Naive thymus-derived CD4-positive, alpha-beta T cell (primary cell): ENCODE measurements around the gene DONSON. TPM values are rescaled to one million over a fixed set of nuclear protein-coding genes. Genes with fewer than 3 reads are reported as not detected.
"Not testable (repeated sequence)": the region's sequence is repeated elsewhere in the genome, so short reads cannot be mapped to it uniquely, and the experiment has no call there.

ENCODE experiments used
- ATAC-seq: fragments of 150-1000 bp; cut with Tn5 transposase; 2 replicates; pipeline ENCODE4 v1.10.0; 2021; ENCODE audit warnings: mild to moderate bottlenecking, moderate library complexity
- CTCF ChIA-PET: fragments of 350-600 bp; sonication (Branson Sonifier 250); formaldehyde crosslinking; loops from one replicate; lab custom pipeline; 2021; ENCODE audit warnings: antibody characterized with exemption; lab: Charles Lee
- POLR2A ChIA-PET: fragments of 350-600 bp; sonication (Branson Sonifier 250); formaldehyde crosslinking; loops from one replicate; lab custom pipeline; 2021; ENCODE audit warnings: antibody characterized with exemption, inconsistent platforms; lab: Charles Lee
- DNase-seq, 9 donors: peaks; one replicate each; pipeline versions ENCODE4 v3.0.0 to v3.0.0-alpha.2; 2020 to 2022; ENCODE audit warnings: mixed read lengths in 1 of 9
- H3K27ac ChIP-seq: one replicate; pipeline ENCODE4 v1.7.0; 2013; ENCODE audit warnings: mild to moderate bottlenecking, low read depth, low read length, moderate library complexity
- H3K27me3 ChIP-seq, 2 donors: one replicate each; pipeline ENCODE4 v1.7.0; 2013; ENCODE audit warnings: low read length in 2 of 2, mild to moderate bottlenecking in 2 of 2, moderate library complexity in 2 of 2; ENCODE audit not compliant: control insufficient read depth in 2 of 2, insufficient read depth in 2 of 2
- H3K36me3 ChIP-seq, 3 experiments: 1 replicate in 2 of 3; 2 replicates in 1 of 3; pipeline ENCODE4 v1.7.0; 2013; ENCODE audit warnings: low read length in 3 of 3, mild to moderate bottlenecking in 3 of 3, moderate library complexity in 1 of 3; ENCODE audit not compliant: insufficient read depth in 3 of 3, control insufficient read depth in 2 of 3
- H3K4me1 ChIP-seq, 2 donors: one replicate each; pipeline ENCODE4 v1.7.0; 2013; ENCODE audit warnings: low read length in 2 of 2, mild to moderate bottlenecking in 2 of 2, moderate library complexity in 1 of 2; ENCODE audit not compliant: control insufficient read depth in 2 of 2, insufficient read depth in 2 of 2
- H3K4me3 ChIP-seq: 2 replicates; pipeline ENCODE4 v1.7.0; 2013; ENCODE audit warnings: mild to moderate bottlenecking, low read length
- H3K9me3 ChIP-seq, 3 experiments: 1 replicate in 2 of 3; 2 replicates in 1 of 3; pipeline ENCODE4 v1.7.0; 2013; ENCODE audit warnings: low read length in 3 of 3; ENCODE audit not compliant: control insufficient read depth in 2 of 3
- H3K27ac Mint-ChIP-seq, 9 donors: one replicate each; pipeline ENCODE4 v1.8.0; 2020 to 2022; ENCODE audit warnings: mixed read lengths in 9 of 9, mild to moderate bottlenecking in 8 of 9, moderate library complexity in 5 of 9, inconsistent platforms in 2 of 9
- H3K27me3 Mint-ChIP-seq, 5 donors: one replicate each; pipeline ENCODE4 v1.8.0; 2021 to 2022; ENCODE audit warnings: mixed read lengths in 5 of 5, mild to moderate bottlenecking in 1 of 5
- H3K36me3 Mint-ChIP-seq, 5 donors: one replicate each; pipeline ENCODE4 v1.8.0; 2020 to 2022; ENCODE audit warnings: mixed read lengths in 5 of 5, mild to moderate bottlenecking in 3 of 5, inconsistent platforms in 1 of 5
- H3K4me1 Mint-ChIP-seq, 7 donors: one replicate each; pipeline ENCODE4 v1.8.0; 2020 to 2022; ENCODE audit warnings: mixed read lengths in 7 of 7, mild to moderate bottlenecking in 3 of 7, inconsistent platforms in 1 of 7
- H3K4me3 Mint-ChIP-seq, 10 donors: one replicate each; pipeline ENCODE4 v1.8.0; 2020 to 2022; ENCODE audit warnings: mild to moderate bottlenecking in 10 of 10, mixed read lengths in 10 of 10, moderate library complexity in 6 of 10, inconsistent platforms in 2 of 10
- H3K9me3 Mint-ChIP-seq, 11 donors: one replicate each; pipeline ENCODE4 v1.8.0; 2020 to 2022; ENCODE audit warnings: mixed read lengths in 11 of 11, mild to moderate bottlenecking in 4 of 11, inconsistent platforms in 1 of 11, moderate library complexity in 1 of 11
- intact Hi-C, 2 donors: fragments of 100-400 bp; cut with micrococcal nuclease; formaldehyde crosslinking; loops; one replicate each; pipeline ENCODE4 v1.15.1; 2023
- polyA plus RNA-seq, 2 donors: library from polyadenylated mRNA; unstranded; fragments of 300-500 nt; fragmentation: Illumina TruSeq; gene quantifications; one replicate each; pipeline ENCODE4 v1.2.3, GENCODE V29; 2021
- total RNA-seq, 6 experiments: library from RNA in 5 of 6; stranded (reverse) in 5 of 6; gene quantifications; 1 replicate in 5 of 6; 2 replicates in 1 of 6; pipeline ENCODE4 v1.2.3 and lab custom pipeline; 2021 to 2026

Gene DONSON
- total and polyA plus RNA-seq, 7 experiments from 2014 or later: 4.2 to 30.8 (median 9.6) TPM

DNA sequence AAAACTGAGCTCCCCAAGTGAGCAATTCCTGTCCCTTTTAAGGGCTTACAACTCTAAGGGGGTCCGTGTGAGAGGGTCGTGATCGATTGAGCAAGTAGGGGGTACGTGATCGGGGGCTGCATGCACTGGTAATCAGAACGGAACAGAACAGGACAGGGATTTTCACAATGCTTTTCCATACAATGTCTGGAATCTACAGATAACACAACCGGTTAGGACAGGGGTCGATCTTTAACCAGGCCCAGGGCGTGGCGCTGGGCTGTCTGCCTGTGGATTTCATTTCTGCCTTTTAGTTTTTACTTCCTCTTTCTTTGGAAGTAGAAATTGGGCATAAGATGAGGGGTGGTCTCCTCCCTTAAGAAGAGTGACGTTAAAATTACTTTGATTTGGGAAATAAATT, 29.1 kb upstream of the DONSON start:
- H3K9me3 ChIP-seq, H3K27me3 Mint-ChIP-seq, CTCF ChIA-PET, H3K4me1 ChIP-seq, H3K27ac ChIP-seq, H3K4me3 Mint-ChIP-seq, ATAC-seq, H3K4me3 ChIP-seq, H3K27me3 ChIP-seq, H3K4me1 Mint-ChIP-seq, intact Hi-C loops, H3K27ac Mint-ChIP-seq, H3K9me3 Mint-ChIP-seq, DNase-seq, POLR2A ChIA-PET: not testable (repeated sequence)
- peaks cover 0 to 26% (median 12%) of the 10 kb centered on the region in 3 experiments for H3K36me3 ChIP-seq
- peaks cover 0 to 36% (median 18%) of the 10 kb centered on the region in 5 donors for H3K36me3 Mint-ChIP-seq

DNA sequence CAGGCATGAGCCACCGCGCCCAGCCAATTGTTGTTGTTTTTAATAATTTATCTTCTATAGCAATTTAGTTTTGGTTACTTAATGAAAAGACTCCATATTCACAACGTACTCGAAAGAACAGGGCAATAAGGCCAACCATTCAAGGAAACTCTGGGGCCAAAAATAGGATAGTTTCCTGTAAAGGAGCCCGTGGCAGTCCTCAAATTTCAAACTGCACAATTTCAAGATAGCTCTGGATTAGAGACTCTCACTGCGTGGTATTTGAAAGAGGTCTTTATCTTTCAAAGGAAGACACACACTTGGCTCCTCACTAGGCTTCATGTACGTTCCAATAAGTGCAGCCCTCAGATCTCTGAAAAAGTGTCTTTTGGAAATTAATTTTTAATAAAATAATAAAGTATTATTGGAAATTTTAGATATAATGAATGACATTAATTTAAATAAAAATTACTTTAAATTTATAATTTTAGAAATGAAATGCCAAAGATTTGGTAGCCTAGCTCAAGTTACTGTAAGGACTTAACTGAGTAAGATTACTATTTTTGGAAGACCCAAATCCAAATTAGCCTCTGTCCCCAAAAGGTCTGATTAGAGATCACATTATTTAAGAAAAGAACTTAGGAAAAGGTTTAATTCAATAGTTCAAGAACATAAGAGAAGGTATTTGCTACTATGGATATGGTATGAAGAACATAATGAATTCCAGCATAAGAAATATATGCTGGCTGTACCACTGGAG, 22.7 kb upstream of the DONSON start:
- peaks cover 0 to 18% (median 0%) of the 10 kb centered on the region in 5 donors for H3K36me3 Mint-ChIP-seq
- ChIA-PET CTCF (interaction anchor here (0.7 kb wide), 1 partner anchor 737 kb away, joined by 3 read pairs; no protein-coding TSS in a partner anchor), POLR2A (interaction anchor here (0.8 kb wide), 1 partner anchor 45 kb away, joined by 3 read pairs; no protein-coding TSS in a partner anchor)
- ATAC-seq (no peak), DNase-seq (no peak)
- H3K27ac ChIP-seq: no peak overlapping the region
- H3K9me3 Mint-ChIP-seq: no peaks in the 10 kb centered on the region
- no peaks in the 10 kb centered on the region for H3K27me3 ChIP-seq
- no peaks in the 10 kb centered on the region for H3K4me1 ChIP-seq
- peaks cover 6 to 24% (median 6%) of the 10 kb centered on the region in 3 experiments for H3K36me3 ChIP-seq
- no peaks in the 10 kb centered on the region for H3K9me3 ChIP-seq
- intact Hi-C loops: no loop called here
- no peaks in the 10 kb centered on the region for H3K4me1 Mint-ChIP-seq
- H3K27ac Mint-ChIP-seq: peak overlapping the region in 1 of 9 donors; percentile 49
- H3K4me3 Mint-ChIP-seq: no peak overlapping the region
- no peak overlapping the region for H3K4me3 ChIP-seq
- H3K27me3 Mint-ChIP-seq: no peaks in the 10 kb centered on the region

DNA sequence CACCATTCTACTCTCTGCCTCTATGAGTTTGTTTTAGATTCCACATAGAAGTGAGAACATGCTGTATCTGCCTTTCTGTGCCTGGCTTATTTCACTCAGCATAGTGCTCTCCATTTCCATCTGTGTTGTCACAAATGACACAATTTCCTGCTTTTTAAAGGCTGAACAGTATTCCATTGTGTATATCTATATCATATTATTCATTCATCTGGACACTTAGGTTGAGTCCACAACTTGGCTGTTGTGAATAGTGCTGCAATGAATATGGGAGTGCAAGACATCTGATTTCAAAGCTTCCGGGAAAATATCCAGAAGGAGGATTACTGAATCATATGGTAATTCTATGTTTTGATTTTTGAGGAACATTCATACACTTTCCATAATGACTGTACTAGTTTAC, 20.1 kb upstream of the DONSON start:
- ChIA-PET CTCF (interaction anchor here (1.2 kb wide), 1 partner anchor 19 kb away, joined by 3 read pairs; no protein-coding TSS in a partner anchor), POLR2A (no interaction called here)
- no peak overlapping the region for H3K4me3 ChIP-seq
- ATAC-seq (no peak), DNase-seq (no peak)
- H3K4me1 ChIP-seq: no peaks in the 10 kb centered on the region
- H3K36me3 ChIP-seq: peaks cover 6 to 23% (median 6%) of the 10 kb centered on the region in 3 experiments
- Mint-ChIP-seq H3K27ac (peak overlapping the region in 1 of 9 donors; percentile 7), H3K36me3 (peaks cover 0 to 16% (median 4%) of the 10 kb centered on the region in 5 donors), H3K9me3 (no peaks in the 10 kb centered on the region), H3K4me3 (no peak overlapping the region), H3K4me1 (peaks cover 0 to 5% (median 4%) of the 10 kb centered on the region in 7 donors), H3K27me3 (no peaks in the 10 kb centered on the region)
- no peaks in the 10 kb centered on the region for H3K9me3 ChIP-seq
- no peak overlapping the region for H3K27ac ChIP-seq
- no peaks in the 10 kb centered on the region for H3K27me3 ChIP-seq
- intact Hi-C loops: loop anchor here (5.0 to 10.0 kb wide), 3 partner anchors 246 to 784 kb away; no protein-coding TSS in a partner anchor

DNA sequence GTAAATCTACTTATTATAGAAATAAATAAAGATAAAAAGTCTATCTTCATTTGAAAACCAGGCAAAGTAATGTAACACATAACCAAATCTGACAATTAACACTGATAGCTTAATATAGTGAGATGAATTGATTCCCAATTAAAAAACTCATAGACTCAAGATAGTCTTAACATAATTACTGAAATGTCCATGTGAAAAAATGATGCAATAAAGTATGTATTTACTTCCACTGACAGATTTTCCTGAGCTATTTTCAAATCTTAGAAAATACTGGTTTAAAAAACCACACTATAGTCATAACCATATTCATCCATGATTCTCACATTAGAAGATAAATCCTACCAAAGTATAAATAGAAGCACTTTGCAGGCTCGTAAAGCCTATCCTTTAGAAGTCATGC, 9.6 kb upstream of the DONSON start:
- CTCF ChIA-PET: no interaction called here
- H3K4me1 ChIP-seq: no peaks in the 10 kb centered on the region
- H3K36me3 Mint-ChIP-seq: peaks cover 4 to 26% (median 19%) of the 10 kb centered on the region in 5 donors
- no peaks in the 10 kb centered on the region for H3K9me3 Mint-ChIP-seq
- H3K27me3 ChIP-seq: no peaks in the 10 kb centered on the region
- no peak for ATAC-seq
- H3K4me3 ChIP-seq: no peak overlapping the region
- DNase-seq: no peak
- H3K4me3 Mint-ChIP-seq: no peak overlapping the region
- no peak overlapping the region for H3K27ac ChIP-seq
- H3K4me1 Mint-ChIP-seq: no peaks in the 10 kb centered on the region
- peaks cover 3 to 36% (median 5%) of the 10 kb centered on the region in 3 experiments for H3K36me3 ChIP-seq
- no peaks in the 10 kb centered on the region for H3K9me3 ChIP-seq
- POLR2A ChIA-PET: interaction anchor here (0.6 kb wide), 1 partner anchor 1285 kb away, joined by 4 read pairs; no protein-coding TSS in a partner anchor
- intact Hi-C loops: no loop called here
- no peak overlapping the region for H3K27ac Mint-ChIP-seq
- no peaks in the 10 kb centered on the region for H3K27me3 Mint-ChIP-seq

DNA sequence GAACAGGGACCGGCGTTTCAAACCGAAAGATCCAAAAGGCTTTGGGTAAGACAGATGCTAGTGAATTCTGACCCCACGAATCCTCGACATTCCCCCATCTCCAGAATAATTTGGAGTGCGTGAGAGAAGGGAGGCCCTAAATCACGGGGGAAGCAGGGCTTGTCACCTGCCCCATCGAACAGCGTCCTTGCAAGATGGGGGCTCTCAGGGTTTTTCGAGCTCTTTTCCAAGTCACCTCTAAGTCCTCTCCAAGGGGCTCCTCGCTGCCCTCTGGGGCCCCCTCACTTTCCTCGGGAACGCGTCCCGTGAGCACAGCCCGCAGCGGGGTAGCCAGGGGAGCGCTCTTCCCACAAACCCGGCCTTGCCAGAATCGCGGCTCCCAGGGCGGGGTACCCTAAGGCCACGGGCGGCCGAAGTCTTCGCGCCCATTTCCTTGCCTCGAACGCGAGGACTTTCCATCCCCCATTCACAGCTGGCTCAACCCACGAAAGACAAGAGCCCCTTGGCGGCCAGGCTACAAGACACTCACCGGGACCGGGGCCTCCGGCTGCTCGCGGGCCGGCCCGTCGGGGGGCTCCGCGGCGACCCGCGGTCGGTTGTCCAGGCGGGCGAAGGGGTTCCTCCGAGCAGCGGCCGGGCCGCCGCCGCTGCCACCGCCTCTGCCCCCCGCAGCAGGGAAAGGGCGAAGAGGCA, 546 bp downstream of the DONSON start:
- Histone ChIP-seq H3K27me3 (no peaks in the 10 kb centered on the region), H3K4me1 (peaks cover 5% of the 10 kb centered on the region in 2 donors), H3K36me3 (peaks cover 0 to 3% (median 0%) of the 10 kb centered on the region in 3 experiments), H3K27ac (peak overlapping the region; percentile 89), H3K9me3 (no peaks in the 10 kb centered on the region), H3K4me3 (peak overlapping the region; percentile 63)
- Mint-ChIP-seq H3K27me3 (peaks cover 0 to 1% (median 0%) of the 10 kb centered on the region in 5 donors), H3K9me3 (no peaks in the 10 kb centered on the region), H3K27ac (peak overlapping the region in 8 of 9 donors; percentile 40 to 90 (median 74)), H3K4me3 (peak overlapping the region; percentile 79 to 93 (median 88)), H3K4me1 (peaks cover 0 to 31% (median 20%) of the 10 kb centered on the region in 7 donors), H3K36me3 (peaks cover 0 to 7% (median 0%) of the 10 kb centered on the region in 5 donors)
- ChIA-PET CTCF (interaction anchor here (1.2 kb wide), 1 partner anchor 44 kb away, joined by 5 read pairs; the partner anchor contains the start of gene SON), POLR2A (interaction anchor here (0.6 to 2.6 kb wide), 13 partner anchors 10 to 816 kb away, joined by 3 to 23 read pairs (median 5); partner anchors contain the start of genes DNAJC28, PAXBP1, SON and TMEM50B)
- intact Hi-C loops: loop anchor here (1.0 to 5.0 kb wide), 11 partner anchors 11 to 1196 kb away; partner anchors contain the start of genes CRYZL1 (in 2 of the 2), TMEM50B (in 2 of the 2), DNAJC28 (in 1 of the 2) and GART (in 1 of the 2)
- DNase-seq (peak in 3 of 9 donors; percentile 9 to 53 (median 14)), ATAC-seq (no peak)

DNA sequence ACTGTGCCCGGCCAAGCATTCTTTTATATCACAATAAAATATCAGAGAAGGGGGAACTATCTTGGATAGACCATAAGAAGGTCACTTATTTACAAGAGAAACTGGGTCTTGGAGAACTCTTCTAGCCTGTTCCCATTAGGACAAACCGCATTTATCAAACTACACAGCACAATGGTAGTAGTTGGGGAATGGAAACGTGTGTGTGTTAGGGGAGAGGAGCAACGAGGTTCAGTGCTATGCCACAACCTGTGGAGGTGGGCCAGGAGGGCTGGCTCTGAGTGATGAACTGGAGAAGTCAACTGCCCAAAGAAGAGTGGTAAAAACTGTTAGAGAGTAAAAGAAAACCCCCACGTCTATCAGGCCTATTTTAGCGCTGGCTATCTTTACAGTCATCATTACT, 1.6 kb downstream of the DONSON start:
- H3K4me3 Mint-ChIP-seq: peak overlapping the region in 9 of 10 donors; percentile 47 to 90 (median 69)
- no peaks in the 10 kb centered on the region for H3K9me3 ChIP-seq
- H3K4me1 ChIP-seq: peaks cover 5% of the 10 kb centered on the region in 2 donors
- no peak overlapping the region for H3K4me3 ChIP-seq
- ChIA-PET POLR2A (no interaction called here), CTCF (no interaction called here)
- H3K27ac ChIP-seq: no peak overlapping the region
- H3K27me3 Mint-ChIP-seq: peaks cover 0 to 1% (median 0%) of the 10 kb centered on the region in 5 donors
- peaks cover 0 to 31% (median 20%) of the 10 kb centered on the region in 7 donors for H3K4me1 Mint-ChIP-seq
- H3K27ac Mint-ChIP-seq: peak overlapping the region in 2 of 9 donors; percentile 29 to 62
- intact Hi-C loops: loop anchor here in 1 of 2 donors (5.0 kb wide), 1 partner anchor 1195 kb away; the partner anchor contains the start of gene URB1
- H3K36me3 ChIP-seq: peaks cover 0 to 3% (median 0%) of the 10 kb centered on the region in 3 experiments
- no peaks in the 10 kb centered on the region for H3K9me3 Mint-ChIP-seq
- peaks cover 0 to 7% (median 0%) of the 10 kb centered on the region in 5 donors for H3K36me3 Mint-ChIP-seq
- ATAC-seq: no peak
- no peak for DNase-seq
- no peaks in the 10 kb centered on the region for H3K27me3 ChIP-seq
